GM19238 (cell line): ENCODE measurements around the gene ORAI2.
"Not testable (repeated sequence)": the region's sequence is repeated elsewhere in the genome, so short reads cannot be mapped to it uniquely, and the experiment has no call there.

ENCODE experiments used
- DNase-seq: peaks from one replicate; pipeline ENCODE4 v3.0.0; 2011; ENCODE audit warnings: low spot score; ENCODE audit not compliant: insufficient read length

Gene ORAI2

GRCh38 chr7:102446387-102447156, 13.2 kb downstream of the ORAI2 start:
- no peak for DNase-seq

DNA sequence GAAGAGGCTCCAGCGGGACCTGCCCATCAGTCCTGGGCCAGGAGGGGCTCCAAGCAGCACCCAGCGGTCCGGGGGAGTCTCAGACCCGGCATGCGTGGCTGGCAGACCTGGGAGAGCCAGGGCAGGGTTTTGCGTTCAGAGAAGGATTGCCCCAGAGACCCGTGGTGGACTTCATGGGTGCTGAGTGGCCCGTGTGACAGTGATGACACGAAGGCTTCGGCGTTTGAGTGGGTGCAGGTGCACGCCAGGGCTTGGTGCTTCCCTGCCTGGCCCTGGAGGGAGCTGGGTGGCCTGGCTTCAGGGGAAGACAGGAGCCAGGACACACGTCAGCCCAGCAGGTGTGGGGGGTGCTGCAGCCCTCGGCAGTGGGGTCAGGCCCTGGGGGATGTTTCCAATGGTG, 13.9 kb downstream of the ORAI2 start:
- no peak for DNase-seq

DNA sequence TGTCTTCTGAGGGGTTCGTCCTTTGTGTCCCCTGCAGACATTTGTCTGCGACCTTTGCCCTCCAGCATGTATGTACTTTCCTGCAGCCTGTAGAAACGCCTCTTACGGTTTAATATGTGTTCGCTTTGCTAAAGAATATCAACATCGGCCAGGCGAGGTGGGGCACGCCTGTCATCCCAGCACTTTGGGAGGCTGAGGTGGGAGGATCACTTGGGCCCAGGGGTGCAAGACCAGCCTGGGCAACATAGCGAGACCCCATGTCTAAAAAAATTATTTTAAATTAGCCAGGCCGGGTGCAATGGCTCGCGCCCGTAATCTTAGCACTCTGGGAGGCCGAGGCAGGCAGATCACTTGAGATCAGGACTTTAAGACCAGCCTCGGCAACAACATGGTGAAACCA, 15.8 kb downstream of the ORAI2 start:
- DNase-seq = no peak

DNA sequence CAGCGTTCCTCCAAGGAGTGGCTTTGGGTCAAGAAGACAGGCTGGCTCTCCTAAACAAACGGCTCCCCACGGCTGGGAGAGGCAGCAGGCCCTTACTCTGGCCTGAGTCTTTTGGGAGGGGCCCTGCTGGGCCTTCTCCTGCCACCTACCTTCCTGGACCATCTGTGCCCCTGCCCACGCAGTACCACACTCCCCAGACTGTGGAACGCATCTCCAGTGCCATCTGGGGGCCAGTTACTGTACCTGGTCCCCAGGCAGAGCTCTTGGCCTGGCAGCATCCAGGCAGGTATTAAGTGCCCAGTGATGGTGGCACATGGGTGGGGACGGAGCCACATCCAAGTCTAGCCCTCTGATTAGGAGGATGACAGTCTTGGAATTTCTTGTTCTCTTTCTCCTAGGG, 16.9 kb downstream of the ORAI2 start:
- DNase-seq = no peak

GRCh38 chr7:102451371-102452054, 18.1 kb downstream of the ORAI2 start:
- DNase-seq = no peak

DNA sequence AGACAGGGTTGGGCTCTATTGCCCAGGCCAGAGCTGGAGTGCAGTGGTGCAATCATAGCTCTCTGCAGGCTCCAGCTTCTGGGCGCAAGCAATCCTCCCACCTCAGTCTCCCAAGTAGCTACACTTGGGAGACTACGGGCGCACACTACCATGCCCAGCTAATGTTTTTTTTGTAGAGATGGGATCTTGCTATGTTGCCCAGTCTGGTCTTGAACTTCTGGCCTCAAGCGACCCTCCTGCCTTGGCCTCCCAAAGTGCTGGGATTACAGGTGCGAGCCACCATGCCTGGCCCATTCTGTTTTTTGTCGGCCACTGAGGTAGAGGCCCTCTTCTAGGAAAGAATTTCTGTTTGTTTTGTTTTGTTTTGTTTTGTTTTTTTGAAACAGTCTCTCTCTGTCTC, 19.1 kb downstream of the ORAI2 start:
- no peak for DNase-seq

- DNase-seq = no peak
Measured at GRCh38 chr7:102453319-102453718, 19.9 kb downstream of the ORAI2 start.

DNA sequence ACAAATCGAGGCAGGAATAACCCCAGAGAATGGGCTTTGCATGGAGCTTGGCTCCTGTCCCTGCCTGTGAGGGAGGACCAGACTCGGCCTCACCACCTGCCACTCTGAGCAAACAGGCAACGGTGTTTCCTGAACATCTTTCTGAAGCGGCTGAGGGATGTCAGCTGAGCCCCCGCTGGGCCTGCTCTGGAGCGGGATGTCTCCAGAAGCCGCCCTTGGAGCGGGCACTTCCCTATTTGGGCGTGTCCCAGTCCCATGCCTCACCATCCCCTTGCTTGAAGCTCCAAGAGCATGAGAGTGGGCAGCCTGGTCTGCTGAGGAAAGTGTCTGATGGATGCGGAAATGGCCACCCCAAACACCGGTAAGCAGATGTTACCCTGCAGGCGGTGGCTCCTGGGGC, 21.1 kb downstream of the ORAI2 start:
- no peak for DNase-seq

GRCh38 chr7:102454932-102455331, 21.6 kb downstream of the ORAI2 start:
- not testable (repeated sequence) for DNase-seq

DNA sequence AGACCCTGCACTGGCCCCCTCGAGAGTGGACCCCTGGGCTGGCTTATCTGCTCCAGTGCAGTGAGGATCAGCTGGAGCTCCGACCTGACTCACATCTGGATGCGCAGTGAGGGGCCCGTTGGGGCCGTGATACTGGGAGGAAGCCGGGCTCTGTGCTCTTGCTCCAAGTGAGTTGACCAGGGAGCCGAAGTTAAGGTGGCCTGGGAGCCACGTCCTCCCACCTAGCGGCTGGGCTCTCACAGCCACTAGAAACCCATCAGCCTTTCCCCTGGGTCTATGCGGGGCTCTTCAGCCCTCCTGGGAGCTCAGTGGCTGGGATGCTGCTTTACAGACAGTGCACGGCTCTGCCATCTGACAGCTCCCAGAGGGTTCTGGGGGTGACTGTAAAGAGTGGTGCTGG, 22.2 kb downstream of the ORAI2 start:
- DNase-seq = no peak

DNA sequence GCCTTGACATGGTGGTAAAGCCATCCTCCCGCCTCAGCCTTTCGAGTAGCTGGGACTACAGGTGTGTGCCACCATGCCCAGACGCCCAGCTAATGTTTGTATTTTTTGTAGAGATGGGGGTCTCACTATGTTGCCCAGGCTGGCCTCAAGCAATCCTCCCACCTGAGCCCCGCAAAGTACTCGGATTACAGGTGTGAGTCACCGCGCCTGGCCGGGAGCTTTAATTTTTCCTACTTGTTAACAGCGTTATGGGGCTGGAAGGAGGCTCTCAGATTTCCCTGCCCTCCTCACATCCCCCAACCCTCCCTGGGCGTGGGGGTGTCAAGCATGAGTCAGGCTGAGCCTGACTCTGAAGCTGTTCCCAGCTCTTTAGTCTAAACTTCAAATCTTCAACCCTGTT, 23.0 kb downstream of the ORAI2 start:
- DNase-seq = no peak

DNA sequence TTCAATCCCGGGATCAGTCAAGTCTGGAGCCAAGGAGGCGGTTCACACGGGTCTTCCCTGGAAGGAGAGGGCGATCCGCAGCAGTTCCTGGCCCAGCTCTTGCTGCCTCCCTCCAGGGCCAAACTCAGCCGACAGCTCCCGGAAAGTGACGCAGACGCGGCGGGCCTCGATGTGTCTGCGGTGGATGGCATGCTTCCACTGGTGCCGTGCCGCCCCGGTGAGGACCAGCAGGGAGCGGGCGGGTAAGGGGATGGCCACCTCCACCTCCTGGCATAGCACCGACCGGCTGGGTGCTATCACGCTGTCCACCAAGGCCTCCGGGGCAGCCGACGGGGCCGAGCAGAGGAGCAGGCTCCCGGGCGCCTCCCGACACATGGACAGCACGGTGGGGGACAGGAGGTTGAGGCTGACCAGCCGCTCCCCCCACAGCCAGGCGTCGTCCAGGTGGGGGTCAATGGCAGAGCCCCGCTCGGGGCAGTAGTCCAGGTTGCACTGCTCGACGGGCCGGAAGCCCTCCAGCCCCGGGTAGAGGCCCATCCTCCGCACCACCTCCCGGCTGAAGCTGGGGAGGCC, 24.1 kb downstream of the ORAI2 start:
- no peak for DNase-seq

DNA sequence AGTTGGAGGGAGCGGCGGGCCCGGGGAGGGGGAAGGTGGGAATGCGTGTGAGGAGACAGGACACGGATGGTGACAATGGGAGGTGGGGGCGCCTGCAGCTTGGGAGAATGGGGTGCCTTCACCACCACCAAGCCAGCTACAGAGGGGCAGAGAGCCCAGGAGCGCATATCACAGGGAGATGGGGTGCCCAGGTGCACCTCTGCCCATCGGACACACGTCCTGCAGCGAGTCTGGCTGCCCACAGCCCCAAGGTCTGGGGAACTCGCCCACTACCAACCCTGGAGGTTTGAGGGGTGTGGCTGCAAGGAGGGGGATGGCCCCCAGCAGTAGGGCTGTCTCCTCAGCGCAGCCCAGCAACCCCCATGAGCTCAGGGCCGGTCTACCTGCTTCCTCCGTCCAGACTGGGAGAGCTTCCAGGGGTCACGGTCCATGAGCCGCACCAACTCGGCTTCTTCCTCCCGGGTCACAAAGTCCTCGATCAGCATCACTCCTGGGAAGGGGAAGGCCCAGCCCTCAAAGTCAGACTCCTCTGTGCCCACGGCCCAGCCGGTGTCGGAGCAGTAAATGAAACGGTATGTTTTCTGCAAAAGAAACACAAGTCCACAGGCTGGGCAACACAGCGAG, 26.0 kb downstream of the ORAI2 start:
- no peak for DNase-seq

DNA sequence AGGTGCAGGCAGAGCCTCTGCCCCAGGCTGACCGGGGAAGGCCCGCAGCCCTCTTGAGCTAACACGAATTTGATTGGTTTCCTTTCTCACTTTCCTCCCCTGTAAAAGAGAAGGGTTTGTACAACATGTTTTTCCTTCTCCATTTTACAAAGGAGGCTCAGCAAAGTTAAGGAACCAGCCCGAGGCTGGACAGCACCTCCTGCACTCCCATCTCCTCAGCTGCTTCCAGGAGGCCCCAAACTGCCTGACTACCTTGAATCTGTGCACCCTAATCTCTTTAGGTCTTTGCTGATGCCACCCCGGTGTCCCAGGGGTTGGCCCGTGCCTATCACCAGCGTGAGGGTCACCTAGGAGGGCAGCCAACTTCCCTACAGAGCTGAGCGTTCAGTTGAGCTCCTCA, 27.1 kb downstream of the ORAI2 start:
- DNase-seq = no peak

DNA sequence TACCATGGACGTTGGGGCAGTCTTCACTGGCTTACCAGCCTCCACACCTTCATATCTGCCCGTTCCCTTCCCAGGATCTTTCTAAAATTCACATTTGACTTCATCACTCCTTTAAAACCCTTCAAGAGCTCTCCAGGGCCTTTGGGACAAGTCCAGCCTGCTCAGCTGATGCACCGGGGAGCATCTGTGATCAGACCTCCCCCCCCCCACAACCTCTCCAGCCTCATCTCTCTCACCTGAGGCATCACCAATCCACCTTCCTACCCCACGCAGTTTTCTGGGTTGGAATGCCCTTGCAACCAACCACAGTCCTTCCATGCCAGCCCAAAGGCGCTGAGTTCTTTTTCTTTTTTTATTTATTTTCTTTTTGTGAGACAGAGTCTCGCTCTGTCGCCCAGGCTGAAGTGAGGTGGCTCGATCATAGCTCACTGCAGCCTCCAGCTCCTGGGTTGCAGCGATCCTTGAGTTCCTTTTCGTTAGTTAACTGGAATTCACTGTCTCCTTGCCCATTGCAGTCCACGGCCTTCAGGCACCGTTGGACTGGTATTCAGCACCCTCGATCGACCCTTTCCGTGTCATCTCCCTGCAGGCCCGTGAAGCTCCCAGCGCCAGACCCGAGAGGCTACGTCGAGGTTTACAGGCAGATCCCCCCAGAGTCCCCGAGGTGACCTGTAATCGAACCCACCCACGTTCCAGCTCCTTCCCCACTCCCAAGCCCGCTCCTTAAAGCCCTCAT, 30.6 kb downstream of the ORAI2 start:
- no peak for DNase-seq

DNA sequence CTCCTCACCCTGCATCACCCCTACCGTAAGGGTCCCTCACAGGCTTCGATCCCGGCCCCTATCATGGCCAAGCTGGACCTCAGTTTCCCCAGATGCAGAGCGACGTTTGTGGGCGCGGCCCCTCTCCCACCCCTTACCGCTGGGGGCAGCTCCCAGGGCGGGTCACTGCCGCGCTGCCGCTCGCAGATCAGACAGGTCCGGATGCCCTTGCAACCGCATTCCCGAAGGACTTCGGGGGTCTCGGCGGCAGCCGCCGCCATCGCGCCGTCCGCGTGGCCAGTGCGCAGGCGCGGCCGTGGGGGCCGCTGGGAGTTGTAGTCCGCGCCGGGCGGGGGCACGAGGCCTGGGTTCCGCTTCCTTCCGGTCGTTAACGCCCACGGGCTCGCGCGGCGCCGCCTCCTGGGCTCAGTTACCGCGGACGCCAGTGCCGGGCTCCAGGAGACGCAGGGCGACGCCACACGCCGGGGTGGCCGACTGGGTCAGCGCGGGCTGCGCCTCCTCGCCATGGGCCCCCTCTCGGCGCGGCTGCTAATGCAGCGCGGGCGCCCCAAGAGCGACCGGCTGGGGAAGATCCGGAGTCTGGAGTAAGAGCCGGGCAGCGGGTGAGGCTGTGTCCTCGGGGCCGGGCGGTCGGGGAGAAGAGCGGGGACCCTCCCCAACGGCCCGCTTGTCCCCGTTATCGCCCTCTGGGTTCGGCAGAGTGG, 31.4 kb downstream of the ORAI2 start, which contains the start of the genes ALKBH4 and LRWD1:
Gene ALKBH4 (minus strand): TSS at position 287 of the 704 bp plus-strand sequence. CDS start 27 bp downstream, at position 260.
Gene LRWD1 (plus strand): TSS at position 408 of the 704 bp plus-strand sequence. CDS start 97 bp downstream, at position 505.
- peak; percentile 97 for DNase-seq

GRCh38 chr7:102466097-102466496, 32.7 kb downstream of the ORAI2 start:
- no peak for DNase-seq

DNA sequence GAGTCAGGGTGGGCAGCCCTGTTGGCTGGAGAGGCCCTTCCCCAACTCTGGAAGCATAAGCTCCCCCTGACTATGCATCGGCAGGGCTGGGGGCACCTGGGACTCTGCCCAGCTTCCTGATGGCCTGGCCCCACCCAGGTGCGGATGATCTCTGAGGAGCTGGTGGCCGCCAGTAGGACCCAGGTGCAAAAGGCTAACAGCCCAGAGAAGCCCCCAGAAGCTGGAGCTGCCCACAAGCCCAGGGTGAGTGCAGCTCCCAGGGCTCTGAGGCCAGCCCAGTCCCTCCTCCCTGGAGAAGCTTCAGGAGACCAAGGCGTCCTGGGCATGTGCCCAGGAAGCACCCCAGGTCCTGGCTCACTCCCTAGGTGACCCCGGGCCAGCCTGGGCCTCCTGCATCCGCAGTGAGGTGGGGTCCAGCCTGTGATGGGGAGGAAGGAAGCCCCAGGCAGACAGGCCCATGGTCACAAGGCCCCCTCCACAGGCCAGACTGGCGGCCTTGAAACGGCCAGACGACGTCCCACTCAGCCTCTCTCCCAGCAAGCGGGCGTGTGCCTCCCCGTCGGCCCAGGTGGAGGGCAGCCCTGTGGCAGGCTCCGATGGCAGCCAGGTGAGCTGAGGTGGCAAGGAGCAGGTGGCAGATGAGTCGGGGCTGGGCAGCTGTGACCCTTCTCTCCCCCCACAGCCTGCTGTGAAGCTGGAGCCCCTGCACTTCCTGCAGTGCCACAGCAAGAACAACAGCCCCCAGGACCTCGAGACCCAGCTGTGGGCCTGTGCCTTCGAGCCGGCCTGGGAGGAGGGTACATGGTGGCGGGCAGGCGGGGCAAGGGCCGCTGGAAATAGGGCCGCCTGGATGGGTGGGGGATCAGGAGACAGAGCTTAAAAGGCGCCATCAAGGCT, 34.5 kb downstream of the ORAI2 start:
- no peak for DNase-seq

- DNase-seq = no peak
Measured at GRCh38 chr7:102468478-102469350, 35.3 kb downstream of the ORAI2 start.
